Measurements from ENCODE around the gene CARMIL3.

The CARMIL3 gene

DNA sequence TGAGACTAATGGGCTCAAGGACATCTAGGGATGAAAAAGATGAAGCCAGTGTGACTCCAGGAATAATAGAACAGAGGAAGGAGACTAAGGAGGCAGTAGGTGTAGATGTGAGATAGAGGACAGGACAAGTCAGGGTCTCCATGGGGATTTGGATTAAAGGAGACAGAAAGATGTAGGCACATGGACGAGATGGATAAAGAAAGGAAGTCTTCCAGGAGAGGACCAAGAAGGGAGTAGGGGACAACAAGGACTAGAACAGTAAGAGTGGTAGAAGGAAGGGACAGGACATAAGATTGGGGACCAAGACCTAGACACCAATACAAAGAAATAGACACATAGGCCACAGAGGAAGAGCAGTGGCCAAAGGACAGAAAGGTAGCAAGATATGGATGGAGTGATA, 35.2 kb downstream of the CARMIL3 start:
- no peak overlapping the region for H3K4me3 ChIP-seq (ENCODE audit: low read length)
- peaks cover 5% of the 10 kb centered on the region for H3K4me1 ChIP-seq (ENCODE audit: control insufficient read depth, insufficient read depth, low read length)
- H3K9ac ChIP-seq (ENCODE audit: low read length) = no peak overlapping the region
- no peaks in the 10 kb centered on the region for H3K27me3 ChIP-seq (ENCODE audit: control insufficient read depth, insufficient read depth, low read length)
- no peaks in the 10 kb centered on the region for H3K9me3 ChIP-seq (ENCODE audit: control insufficient read depth, low read length)
- H3K36me3 ChIP-seq (ENCODE audit: control insufficient read depth, insufficient read depth, low read length) = no peaks in the 10 kb centered on the region

DNA sequence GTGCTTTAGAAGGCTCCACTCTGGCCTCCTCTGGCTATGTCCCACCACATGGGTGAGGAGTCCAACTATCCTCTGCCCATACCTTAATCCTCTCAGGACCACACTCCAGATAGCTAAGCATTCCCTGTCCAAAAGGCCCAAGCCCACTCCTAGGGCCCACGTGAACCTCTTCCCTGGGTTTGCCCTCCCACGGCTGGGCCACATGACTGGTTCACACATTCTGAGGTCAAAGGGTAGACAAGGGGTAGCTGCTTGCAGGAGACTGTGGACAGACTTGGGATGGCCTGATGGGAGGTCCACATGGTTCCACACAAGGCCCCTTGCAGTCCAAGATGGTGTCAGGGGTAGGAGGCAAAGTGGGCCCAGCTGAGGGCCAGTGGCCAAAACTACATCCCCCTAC, 36.3 kb downstream of the CARMIL3 start:
- Histone ChIP-seq H3K4me1 (ENCODE audit: control insufficient read depth, insufficient read depth, low read length) (peaks cover 10% of the 10 kb centered on the region), H3K4me3 (ENCODE audit: low read length) (no peak overlapping the region), H3K9ac (ENCODE audit: low read length) (no peak overlapping the region), H3K36me3 (ENCODE audit: control insufficient read depth, insufficient read depth, low read length) (no peaks in the 10 kb centered on the region), H3K27me3 (ENCODE audit: control insufficient read depth, insufficient read depth, low read length) (no peaks in the 10 kb centered on the region), H3K9me3 (ENCODE audit: control insufficient read depth, low read length) (no peaks in the 10 kb centered on the region)

DNA sequence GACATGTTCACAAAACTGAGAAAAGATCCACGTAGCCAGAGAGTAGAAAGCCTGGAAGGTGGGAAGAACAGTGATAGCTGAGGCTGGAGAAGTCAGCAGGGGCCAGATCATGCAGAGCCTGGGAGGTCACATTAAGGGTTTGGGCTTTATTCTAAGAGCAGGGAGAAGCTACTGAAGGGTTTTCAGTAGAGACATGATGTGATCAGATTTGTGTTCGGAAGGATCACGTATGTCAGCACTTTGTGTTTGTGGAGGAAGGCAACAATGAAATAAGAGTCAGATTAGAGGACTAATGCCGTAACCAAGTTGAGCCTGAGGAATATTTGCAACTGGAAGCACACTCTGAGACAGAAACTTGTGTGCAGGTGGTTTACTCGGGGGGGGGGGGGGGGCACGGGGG, 38.1 kb downstream of the CARMIL3 start:
- no peaks in the 10 kb centered on the region for H3K36me3 ChIP-seq (ENCODE audit: control insufficient read depth, insufficient read depth, low read length)
- no peaks in the 10 kb centered on the region for H3K9me3 ChIP-seq (ENCODE audit: control insufficient read depth, low read length)
- peaks cover 18% of the 10 kb centered on the region for H3K4me1 ChIP-seq (ENCODE audit: control insufficient read depth, insufficient read depth, low read length)
- no peaks in the 10 kb centered on the region for H3K27me3 ChIP-seq (ENCODE audit: control insufficient read depth, insufficient read depth, low read length)
- no peak overlapping the region for H3K9ac ChIP-seq (ENCODE audit: low read length)
- H3K4me3 ChIP-seq (ENCODE audit: low read length) = no peak overlapping the region

DNA sequence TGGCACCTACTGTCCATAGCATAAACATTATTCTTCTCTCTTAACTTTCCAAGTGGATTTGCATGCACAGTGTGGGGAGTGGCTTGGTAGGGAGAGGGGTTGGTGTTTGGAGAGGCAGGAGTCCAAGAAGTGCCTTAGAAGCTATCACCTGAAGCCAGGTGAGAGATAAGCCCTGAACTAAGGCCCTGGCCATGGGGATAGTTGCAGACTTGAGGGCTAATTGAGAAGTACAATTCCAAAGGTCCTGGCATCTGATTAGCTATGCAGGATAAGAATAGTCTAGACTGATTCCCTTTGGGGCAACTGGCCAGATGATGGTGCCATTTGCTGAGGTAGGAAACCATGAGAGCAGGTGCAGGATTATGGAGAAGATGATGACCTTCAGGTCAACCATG, 40.3 kb downstream of the CARMIL3 start:
- H3K9me3 ChIP-seq (ENCODE audit: control insufficient read depth, low read length) = no peaks in the 10 kb centered on the region
- H3K4me3 ChIP-seq (ENCODE audit: low read length) = no peak overlapping the region
- H3K4me1 ChIP-seq (ENCODE audit: control insufficient read depth, insufficient read depth, low read length) = peaks cover 28% of the 10 kb centered on the region
- no peaks in the 10 kb centered on the region for H3K36me3 ChIP-seq (ENCODE audit: control insufficient read depth, insufficient read depth, low read length)
- no peak overlapping the region for H3K9ac ChIP-seq (ENCODE audit: low read length)
- no peaks in the 10 kb centered on the region for H3K27me3 ChIP-seq (ENCODE audit: control insufficient read depth, insufficient read depth, low read length)

DNA sequence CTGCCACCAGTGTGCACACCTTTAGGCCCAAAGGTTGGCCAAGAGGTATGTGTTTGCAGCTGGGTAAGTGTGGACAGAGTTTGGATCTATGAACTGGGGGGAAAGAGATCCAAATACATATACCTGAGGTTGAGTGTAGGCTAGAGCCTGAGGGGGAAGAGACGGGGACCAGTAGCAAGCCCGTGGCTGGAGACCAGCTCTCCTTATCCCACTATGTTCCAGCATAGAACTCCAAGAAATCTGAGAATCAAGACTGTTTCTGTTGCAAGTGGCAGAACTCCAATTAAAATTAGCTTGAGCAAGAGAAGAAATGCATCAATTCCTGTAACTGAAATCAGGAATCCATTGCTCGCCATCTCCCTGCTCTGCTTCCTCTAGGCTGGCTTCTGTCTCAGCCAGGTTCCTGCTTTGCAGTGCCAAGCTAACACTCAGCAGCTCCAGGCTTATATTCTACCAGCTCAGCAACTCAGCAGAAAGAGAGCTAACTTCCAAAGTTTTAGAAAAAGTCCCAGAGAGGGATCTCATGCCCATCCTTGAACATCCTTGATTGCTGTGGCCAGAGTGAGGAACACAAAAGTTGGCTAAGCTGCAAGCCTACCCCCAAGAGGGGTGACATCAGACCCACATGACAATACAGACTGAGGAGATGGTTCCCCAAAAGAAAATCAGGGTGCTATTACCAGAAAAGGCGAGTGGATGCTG, 40.8 kb downstream of the CARMIL3 start:
- no peak overlapping the region for H3K4me3 ChIP-seq (ENCODE audit: low read length)
- peaks cover 28% of the 10 kb centered on the region for H3K4me1 ChIP-seq (ENCODE audit: control insufficient read depth, insufficient read depth, low read length)
- H3K27me3 ChIP-seq (ENCODE audit: control insufficient read depth, insufficient read depth, low read length) = no peaks in the 10 kb centered on the region
- no peak overlapping the region for H3K9ac ChIP-seq (ENCODE audit: low read length)
- H3K36me3 ChIP-seq (ENCODE audit: control insufficient read depth, insufficient read depth, low read length) = no peaks in the 10 kb centered on the region
- H3K9me3 ChIP-seq (ENCODE audit: control insufficient read depth, low read length) = no peaks in the 10 kb centered on the region

DNA sequence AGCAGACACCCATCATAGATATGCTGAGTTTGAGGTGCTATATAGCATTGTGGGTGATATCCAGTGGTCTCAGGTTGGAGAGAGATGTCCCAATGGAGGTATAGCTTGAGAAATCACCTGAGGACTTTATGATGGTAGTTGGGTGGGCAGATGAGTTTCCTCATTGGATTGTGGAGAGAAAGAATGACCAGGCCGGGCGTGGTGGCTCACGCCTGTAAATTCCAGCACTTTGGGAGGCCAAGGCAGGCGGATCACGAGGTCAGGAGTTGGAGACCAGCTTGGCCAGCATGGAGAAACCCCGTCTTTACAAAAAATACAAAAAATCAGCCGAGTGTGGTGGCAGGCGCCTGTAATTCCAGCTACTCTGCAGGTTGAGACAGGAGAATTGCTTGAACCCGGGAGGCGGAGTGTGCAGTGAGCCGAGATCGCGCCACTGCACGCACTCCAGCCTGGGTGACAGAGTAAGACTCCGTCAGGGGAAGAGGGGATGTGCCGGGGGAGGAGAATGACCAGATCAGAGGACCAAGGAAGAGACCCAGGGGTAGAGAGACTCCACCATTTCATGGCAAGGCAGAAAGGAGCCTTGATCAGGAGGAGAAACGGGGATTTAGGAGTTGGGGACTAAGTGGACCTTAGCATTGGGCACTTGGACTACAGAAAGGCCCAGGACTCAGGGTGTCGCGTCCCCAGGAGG, 41.5 kb downstream of the CARMIL3 start:
- H3K9me3 ChIP-seq (ENCODE audit: control insufficient read depth, low read length) = no peaks in the 10 kb centered on the region
- H3K27me3 ChIP-seq (ENCODE audit: control insufficient read depth, insufficient read depth, low read length) = no peaks in the 10 kb centered on the region
- H3K4me3 ChIP-seq (ENCODE audit: low read length) = no peak overlapping the region
- H3K4me1 ChIP-seq (ENCODE audit: control insufficient read depth, insufficient read depth, low read length) = peaks cover 28% of the 10 kb centered on the region
- H3K9ac ChIP-seq (ENCODE audit: low read length) = peak overlapping the region; percentile 92
- peaks cover 3% of the 10 kb centered on the region for H3K36me3 ChIP-seq (ENCODE audit: control insufficient read depth, insufficient read depth, low read length)

DNA sequence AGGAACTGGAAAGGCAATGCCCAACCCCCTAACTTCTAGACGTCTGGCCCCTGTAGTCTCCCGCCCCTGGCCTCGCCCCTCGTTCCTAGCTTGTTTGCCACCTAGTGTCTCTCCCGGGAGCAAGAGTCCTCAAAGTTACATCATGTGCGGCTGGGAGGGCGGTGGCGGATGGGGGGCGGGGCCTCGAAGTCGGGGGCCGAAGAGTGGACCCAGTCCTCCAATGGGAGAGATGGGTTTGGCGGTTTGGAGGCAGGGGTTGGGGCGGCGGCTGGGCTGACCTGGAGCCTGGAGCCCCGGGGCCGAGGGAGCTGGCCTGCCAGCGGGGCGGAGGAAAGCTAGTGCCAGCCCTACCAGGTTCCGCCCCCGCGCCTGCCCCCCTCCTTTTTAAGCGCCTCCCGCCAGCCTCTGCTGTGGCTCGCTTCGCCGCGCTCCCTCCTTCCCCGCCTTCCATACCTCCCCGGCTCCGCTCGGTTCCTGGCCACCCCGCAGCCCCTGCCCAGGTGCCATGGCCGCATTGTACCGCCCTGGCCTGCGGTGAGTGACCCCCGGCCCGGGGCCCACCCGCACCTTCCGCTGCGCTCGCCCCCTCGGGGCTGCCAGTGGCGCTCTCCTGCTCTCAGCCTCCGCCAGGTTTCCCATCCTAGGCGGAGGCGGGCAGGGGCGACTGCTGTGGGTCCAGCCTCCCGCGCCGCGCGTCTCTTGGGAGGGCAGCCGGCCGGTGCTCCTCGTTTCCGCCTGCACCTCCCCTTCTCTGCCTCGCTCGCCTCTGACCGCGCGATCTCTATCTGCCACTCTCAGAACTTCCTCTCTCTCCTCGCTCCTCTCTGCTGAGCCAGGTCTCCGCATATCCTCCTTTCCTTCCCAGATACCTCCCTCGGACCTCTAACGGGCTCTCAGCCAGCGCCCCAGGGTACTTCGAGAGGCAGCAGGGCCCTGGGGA, 42.4 kb downstream of the CARMIL3 start, which contains the start of gene PCK2:
PCK2 (plus strand) TSS at position 411 of the 940 bp plus-strand sequence; CDS start at position 506, 95 bp downstream.
- H3K9me3 ChIP-seq (ENCODE audit: control insufficient read depth, low read length) = no peaks in the 10 kb centered on the region
- peaks cover 33% of the 10 kb centered on the region for H3K4me1 ChIP-seq (ENCODE audit: control insufficient read depth, insufficient read depth, low read length)
- peak within 1 kb of the TSS; percentile 92 for H3K9ac ChIP-seq (ENCODE audit: low read length)
- no peaks in the 10 kb centered on the region for H3K27me3 ChIP-seq (ENCODE audit: control insufficient read depth, insufficient read depth, low read length)
- peaks cover 9% of the 10 kb centered on the region for H3K36me3 ChIP-seq (ENCODE audit: control insufficient read depth, insufficient read depth, low read length)
- H3K4me3 ChIP-seq (ENCODE audit: low read length) = peak within 1 kb of the TSS; percentile 51

DNA sequence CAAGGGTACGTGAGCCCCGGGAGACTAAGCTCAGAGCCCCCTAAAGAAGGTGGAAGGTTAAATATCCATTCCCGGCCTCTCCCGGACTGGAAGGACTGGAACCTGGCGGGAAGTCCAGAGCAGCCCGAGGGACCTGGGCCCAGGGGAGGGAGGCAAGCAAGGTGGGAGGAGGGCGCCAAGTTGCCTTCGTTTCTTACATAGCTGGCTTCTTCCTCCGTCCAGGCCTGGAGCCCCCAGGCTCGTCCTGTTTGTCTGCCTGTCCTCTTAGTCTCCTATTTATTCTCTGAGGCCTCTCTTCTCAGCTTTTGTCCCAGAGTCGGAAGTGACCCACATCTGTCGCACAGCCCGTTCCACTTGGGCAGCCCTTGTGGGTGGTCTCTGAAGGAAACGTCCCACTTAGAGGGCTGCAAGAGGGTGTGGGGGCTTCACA, 43.0 kb downstream of the CARMIL3 start:
- Histone ChIP-seq H3K9ac (ENCODE audit: low read length) (peak overlapping the region; percentile 92), H3K4me3 (ENCODE audit: low read length) (peak overlapping the region; percentile 51), H3K27me3 (ENCODE audit: control insufficient read depth, insufficient read depth, low read length) (no peaks in the 10 kb centered on the region), H3K4me1 (ENCODE audit: control insufficient read depth, insufficient read depth, low read length) (peaks cover 33% of the 10 kb centered on the region), H3K36me3 (ENCODE audit: control insufficient read depth, insufficient read depth, low read length) (peaks cover 9% of the 10 kb centered on the region), H3K9me3 (ENCODE audit: control insufficient read depth, low read length) (no peaks in the 10 kb centered on the region)

DNA sequence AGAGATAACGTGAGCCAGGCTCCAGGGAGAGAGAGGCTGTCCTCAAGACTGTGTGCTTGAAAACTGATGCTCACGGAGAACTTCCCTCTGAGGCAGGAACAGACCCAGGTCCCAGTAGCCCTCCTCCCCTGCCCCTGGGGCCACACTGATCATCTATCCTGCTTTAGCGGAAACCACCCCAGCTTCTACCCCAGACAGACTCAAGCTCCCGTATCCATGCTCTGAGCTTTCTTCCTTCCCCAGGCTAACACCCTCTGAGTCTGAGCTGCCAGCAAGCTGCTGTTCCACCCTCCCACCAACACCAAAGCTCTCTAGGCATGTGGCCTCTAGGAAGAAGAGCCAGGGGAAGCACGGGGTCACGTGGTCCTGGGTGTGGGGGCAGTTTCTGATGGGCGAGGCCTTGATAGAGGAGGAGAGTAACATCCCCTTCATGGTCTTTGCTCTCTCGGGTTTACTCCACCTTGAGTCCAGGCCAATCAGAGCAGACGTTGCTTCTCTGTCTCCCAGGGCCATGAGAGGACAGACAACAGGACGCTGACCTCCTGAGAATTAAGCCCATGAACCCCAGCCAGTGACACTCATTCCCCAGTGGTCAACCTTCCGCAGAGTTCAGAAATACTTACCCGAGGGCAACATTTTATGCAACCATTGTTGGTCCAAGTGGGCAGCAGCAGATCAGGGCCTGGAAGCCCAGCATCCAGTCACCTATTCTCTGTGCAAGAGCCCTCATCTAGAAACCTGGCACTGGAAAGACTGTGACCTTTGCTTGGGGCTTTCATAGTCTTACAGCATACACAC, 43.7 kb downstream of the CARMIL3 start:
- Histone ChIP-seq H3K9ac (ENCODE audit: low read length) (peak overlapping the region; percentile 92), H3K4me1 (ENCODE audit: control insufficient read depth, insufficient read depth, low read length) (peaks cover 33% of the 10 kb centered on the region), H3K9me3 (ENCODE audit: control insufficient read depth, low read length) (no peaks in the 10 kb centered on the region), H3K27me3 (ENCODE audit: control insufficient read depth, insufficient read depth, low read length) (no peaks in the 10 kb centered on the region), H3K4me3 (ENCODE audit: low read length) (peak overlapping the region; percentile 51), H3K36me3 (ENCODE audit: control insufficient read depth, insufficient read depth, low read length) (peaks cover 9% of the 10 kb centered on the region)

DNA sequence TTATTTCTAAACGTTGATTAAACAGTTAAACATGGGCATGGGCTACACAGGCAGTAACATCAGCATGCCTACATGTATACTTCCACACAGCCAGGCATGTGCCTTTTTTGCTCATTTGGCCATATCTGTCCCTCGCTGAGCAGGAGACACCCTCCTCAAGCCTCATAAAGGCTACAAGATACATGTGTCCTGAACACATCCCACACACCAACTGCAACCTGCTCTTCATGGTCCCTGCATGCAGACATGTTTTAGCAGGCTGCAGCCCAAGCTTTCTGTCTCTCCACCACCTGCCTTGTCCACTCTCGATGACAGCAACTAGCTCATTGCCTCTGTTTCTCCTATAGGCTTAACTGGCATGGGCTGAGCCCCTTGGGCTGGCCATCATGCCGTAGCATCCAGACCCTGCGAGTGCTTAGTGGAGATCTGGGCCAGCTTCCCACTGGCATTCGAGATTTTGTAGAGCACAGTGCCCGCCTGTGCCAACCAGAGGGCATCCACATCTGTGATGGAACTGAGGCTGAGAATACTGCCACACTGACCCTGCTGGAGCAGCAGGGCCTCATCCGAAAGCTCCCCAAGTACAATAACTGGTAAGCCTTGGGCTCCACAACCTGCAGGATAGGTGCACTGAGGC, 44.9 kb downstream of the CARMIL3 start:
- H3K4me1 ChIP-seq (ENCODE audit: control insufficient read depth, insufficient read depth, low read length) = peaks cover 31% of the 10 kb centered on the region
- H3K4me3 ChIP-seq (ENCODE audit: low read length) = no peak overlapping the region
- H3K36me3 ChIP-seq (ENCODE audit: control insufficient read depth, insufficient read depth, low read length) = peaks cover 9% of the 10 kb centered on the region
- H3K27me3 ChIP-seq (ENCODE audit: control insufficient read depth, insufficient read depth, low read length) = no peaks in the 10 kb centered on the region
- no peak overlapping the region for H3K9ac ChIP-seq (ENCODE audit: low read length)
- no peaks in the 10 kb centered on the region for H3K9me3 ChIP-seq (ENCODE audit: control insufficient read depth, low read length)

All from mucosa of stomach (tissue), 1 donor.